NCI-H82 (cell line): Measurements from ENCODE around the gene MATN3.

ENCODE experiments used
- DNase-seq: peaks from one replicate; lab custom pipeline; 2025; lab: John Stamatoyannopoulos, UW

The MATN3 gene

DNA sequence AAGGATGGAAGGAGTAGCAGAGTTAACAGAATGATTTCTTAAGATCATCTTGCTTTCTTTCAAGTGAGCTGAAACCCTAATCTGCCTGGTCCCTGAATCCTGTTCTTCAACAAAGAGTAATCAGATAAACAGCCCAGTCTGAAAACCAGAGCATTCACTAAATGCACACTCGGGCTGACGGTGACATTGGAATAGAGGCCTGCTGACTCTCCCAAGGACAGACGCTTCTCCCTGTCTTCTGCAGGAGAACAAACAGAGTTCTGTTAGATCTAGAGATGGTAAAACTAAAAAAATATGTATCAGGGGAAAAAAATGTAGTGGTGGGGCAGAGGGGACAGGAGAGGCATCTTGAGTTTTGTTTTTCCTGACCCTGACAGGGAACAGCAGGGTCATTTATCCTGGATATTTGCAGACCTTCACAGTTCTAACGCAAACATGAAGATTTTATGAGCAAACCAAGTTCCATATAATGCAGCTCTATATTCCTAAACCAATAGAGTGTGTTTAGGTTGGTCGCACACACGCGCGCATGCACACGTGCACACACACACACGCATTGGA is 7.3 kb downstream of the MATN3 start:
- no peak for DNase-seq

DNA sequence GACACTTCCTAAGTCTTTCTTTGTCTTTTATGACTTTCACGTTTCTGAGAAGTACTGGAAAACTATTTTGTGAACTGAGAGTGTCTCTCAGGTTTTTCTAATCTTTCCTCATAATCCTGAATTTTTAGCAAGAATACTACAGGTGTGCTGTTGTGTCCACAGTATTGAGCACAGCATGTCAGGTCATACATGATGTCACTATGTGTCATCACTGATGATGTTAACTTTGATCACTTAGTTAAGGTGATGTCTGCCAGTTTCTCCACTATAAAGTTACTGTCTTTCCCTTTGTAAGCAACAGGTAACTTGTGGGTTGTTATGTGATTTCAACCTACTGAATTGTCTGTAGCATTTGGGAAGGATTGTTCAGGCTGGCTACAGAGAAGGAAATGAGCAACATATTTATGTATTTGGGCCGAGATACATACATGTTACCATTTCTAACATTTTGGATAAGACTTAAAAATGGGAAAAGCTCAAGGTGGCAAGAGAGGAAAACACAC is 11.1 kb downstream of the MATN3 start:
- DNase-seq: no peak

DNA sequence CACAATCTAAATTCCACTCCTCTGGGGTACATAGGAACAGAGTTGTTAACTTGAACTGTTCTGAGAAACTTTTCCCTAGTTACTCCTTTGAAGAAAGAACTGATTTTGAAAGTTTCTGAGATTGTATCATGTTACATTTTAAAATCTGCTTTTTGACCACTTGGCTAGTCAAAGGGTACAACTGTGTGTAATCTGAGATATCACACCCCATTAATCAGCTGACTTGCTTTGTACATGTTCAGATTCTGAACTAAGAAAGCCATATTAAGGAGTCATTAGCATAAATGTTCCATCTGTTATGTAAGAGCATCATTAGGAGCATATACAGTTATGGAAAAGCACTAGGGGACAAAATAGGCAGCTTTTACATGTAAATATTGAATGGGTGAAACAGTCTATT is 18.7 kb downstream of the MATN3 start:
- no peak for DNase-seq

DNA sequence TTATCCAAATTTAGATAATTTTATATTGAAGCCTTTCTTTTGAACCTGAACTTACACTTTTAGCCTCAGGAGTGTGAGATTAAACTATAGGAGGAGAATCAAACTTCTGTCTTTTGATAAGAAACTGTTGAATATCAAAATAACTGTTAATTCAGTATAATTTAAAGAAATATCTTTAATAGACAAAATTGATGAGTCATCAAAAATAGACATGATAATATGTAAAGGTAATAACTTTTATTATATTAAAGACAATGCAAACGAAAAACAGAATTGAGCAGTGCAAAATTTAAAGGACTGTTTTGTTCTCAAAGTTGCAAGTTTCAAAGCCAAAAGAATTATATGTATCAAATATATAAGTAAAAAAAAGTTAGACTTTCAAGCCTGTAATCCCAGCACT is 20.6 kb downstream of the MATN3 start:
- DNase-seq: no peak

DNA sequence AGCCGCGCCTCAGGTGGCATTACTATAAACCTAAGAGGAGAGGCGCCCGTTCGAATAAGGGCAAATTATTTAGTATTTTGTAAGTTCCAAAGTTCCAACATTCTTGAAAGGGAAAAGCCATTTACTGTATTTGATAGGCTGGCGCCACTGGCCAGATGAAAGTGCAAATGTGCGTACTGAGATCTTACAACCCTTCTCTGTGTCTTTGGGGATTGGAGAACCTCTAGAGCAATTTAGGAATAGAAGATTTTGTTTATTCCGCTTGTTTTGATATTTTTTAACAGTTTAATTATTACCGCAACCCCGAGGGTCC is 22.1 kb downstream of the MATN3 start:
- DNase-seq: no peak

DNA sequence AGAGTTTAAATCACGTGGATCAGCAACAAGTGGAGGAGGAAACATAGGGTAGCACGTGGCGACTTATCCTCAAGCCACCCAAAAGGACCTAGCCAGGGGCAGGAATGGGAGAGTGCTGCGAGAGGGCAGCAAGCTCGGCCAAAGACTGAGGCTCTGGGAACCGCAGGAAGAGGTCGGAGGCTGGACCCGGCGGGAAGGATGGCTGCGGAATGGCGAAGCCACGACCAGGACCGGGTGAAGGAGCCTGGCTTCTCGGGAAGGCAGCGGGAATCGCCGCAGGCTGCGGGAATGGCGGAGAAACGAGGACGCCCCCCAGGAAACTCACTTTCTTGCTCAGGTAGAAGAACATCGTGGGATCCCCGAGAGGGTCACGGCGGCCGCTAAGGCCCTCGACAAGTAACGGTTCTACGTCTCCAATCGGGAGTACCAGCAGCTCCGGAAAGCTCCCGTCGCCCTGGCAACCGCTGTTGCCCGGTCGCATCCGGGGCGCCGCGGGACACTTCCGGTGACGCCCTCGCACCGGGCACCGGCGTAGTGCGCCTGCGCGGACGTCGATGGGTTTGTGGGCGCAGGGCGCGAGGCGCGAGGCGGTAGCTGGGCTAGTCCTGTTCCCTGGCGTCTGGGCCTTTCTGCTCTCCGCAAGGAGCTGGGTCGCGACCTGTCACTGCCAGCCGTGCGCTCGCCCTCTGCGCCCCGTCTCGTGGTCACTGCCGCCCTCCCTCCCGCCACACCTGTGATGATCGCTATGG is 22.6 kb downstream of the MATN3 start, which contains the start of gene WDR35:
WDR35 (minus strand) TSS at position 439 of the 749 bp plus-strand sequence; CDS start at position 349, 90 bp downstream.
- DNase-seq: peak; percentile 95

DNA sequence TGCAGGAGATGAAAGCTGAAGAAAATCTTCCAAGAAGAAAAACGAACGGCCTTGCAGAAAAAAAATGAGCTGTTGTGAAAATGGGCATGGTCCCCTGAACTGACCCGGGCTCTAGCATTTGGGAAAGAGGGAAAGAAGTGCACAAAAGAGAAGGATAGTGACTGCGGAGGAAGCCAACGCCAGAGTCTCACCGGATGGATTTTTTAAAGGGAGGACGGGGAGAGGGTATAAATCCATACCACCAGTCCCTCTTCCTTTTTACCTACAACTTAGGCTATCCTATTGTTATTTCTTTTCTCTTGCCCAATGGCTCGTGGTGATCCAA is 23.2 kb downstream of the MATN3 start:
- DNase-seq: no peak

DNA sequence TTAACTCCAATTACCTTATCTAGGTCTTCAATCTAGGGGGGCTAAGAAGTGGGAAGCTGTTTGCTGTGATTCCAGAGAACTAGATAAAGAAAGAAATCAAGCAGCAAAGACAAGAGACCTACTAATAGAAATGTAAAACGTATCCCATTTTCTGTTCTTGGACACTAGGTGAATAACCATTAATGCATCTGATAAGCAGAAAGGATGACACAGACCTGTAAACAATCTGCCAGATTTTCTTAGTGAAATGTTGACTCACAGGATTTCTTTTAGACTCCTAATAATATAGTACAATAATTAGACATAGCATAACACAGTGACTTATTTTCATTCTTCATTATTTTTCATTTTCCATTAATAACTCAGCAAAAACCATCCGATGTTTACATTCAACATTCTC is 23.9 kb downstream of the MATN3 start:
- no peak for DNase-seq

DNA sequence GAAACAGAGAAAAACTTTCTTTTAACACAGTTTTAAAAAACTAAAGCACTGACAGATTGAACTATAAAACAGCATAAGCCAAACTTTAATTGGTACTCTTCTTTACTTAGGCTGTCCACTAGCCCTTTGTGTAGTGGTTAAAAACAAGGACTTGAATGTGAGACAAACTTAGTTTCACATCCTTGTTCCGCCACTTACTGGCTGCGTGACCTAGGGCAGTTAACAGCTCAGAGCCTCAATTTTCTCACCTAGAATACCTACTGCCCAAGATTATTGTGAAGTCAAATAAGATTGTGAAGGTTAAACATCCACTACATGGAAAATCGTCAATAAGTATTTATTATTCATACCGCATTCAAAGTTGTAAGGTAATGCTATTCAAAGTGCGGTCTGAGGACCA is 24.5 kb downstream of the MATN3 start:
- no peak for DNase-seq

DNA sequence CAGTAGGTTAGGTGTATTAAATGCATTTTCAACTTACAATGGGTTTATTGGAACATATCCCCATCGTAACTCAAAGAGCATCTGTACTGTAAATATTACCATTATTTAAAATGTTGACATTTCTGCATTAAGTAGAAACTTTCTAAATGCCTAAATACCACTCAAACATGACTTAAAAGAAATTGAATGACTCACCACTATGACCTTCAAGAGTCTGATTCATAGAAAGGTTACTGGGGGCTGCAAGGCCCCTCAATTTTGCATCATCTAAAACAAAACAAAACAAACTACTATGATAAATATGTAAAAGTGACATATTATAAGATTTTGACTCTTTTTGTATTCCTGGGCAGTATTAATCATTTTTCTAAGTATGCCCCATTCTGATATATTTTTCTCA is 30.2 kb downstream of the MATN3 start:
- no peak for DNase-seq

DNA sequence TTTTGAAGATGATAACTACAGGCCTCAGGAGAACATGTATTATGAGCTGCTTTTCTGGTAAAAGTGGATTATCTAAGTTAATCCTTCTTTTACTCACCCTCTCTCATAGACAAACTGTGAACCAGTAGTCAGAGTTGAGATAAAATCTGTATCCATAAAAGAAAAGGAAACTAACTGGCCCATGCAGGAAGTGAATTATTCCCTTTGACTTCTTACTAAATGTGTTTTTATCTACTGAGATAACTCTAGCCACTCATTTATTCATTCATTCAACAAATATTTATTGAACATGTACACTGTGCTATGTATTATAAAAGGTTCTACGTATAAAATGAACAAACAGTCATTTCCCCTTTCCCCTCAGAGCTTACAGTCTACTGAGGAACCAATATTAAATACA is 32.5 kb downstream of the MATN3 start:
- peak; percentile 70 for DNase-seq

DNA sequence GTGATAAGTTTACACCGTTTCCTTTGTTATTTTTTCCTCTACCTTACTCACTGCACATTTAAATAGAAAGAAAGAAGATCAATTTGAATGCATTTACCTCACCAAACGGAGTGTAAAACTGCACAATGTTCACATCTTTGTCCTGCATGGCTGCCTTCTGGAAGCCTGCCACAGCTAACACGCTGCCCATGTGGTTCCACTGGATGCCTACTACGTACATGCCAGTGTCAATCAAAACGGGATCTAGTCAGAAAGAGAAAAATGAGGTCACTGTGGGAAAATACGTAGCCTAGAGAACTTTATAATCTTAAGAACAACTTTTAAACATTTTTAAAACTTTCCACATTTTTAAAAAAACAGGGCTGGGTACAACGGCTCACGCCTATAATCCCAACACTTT is 39.0 kb downstream of the MATN3 start:
- DNase-seq: no peak

DNA sequence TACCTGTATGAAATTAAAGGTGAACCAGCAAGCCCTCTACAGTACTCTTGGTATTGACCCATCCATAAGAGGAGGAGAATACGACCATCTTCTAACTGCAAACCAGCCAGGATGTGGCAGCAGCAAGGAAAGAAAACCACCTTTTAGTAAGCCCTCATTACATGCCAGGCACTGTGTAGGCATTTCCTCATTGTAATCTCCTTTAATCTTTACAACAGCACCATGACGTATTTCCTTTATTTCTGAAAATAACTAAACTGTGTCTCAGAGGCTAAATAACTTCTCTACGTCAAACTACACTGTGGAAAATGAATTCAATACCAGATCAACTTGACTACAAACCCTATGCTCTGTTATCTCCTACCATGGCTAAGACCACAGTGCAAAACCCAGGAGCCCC is 40.8 kb downstream of the MATN3 start:
- no peak for DNase-seq

DNA sequence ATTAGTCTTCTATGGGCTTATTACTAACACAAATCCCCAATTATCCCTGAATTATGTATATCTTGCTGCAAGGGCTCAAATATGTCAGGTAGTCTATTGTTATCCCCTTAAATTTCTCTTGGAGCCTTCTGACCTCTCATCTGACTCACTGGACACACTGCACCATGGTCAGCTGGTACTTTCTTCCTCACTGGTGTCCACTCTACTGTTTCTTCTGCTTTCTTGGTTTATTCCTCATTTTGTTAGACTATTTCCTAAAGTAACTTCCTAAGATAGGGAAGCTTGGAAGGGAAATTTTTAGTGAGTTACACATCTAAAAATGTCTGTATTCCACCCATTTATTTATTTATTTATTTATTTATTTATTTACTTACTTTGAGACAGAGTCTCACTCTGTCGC is 49.1 kb downstream of the MATN3 start:
- no peak for DNase-seq

DNA sequence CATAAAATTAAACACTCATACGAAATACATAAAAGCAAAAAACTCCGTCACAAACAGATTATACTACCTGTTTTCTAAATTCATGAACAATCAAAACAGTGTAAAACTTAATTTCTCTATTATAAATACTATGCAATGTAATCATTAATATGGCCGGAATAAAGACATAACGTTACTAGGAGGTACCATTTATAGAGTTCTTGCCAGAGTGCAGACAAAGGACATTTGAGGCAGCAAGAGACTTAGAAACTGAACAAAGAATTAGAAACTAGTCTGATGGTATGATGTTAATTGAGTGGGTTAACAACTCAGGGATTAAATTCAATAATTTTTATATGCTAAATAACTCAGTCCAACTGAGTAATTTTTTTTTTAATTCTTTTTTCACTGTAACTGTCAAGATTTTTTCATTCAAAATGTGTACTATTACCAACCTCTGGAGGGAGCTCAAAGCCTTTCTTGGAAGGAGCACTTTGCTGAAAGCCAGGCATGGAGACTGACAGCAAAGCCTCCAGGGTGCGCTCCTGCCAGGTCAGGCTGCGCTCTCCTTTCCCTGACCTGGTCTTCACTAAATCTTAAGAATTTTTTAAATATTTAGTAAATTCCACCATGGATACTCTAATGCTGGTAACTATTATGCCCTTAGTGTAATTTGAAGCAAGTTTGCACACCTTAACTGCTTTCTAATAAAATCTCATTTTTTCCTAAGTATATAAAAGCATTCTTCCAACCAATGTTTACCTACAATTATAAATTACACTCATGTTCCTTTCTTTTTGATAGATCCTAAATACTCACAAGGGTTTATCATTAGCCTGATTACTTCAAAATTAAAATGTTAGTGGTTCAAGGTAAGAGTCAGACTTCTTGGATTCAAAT is 56.7 kb downstream of the MATN3 start:
- DNase-seq: peak; percentile 84

DNA sequence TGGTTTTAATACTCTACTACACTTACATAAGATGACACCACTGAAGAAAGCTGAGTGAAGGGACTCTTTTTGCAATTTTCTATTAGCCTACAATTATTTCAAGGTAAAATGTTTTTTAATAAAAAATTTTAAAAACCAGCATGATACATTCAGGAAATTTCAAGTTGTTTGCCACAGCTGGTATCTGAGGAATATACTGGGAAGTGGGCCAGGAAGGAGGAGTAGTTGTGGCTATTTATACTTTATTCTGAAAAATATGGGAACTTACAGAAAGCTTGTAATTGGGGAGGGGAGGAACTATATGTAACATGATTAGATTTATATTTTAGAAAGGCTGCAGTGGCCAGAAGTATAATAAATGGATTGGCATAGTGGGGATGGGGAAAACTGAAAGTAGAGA is 63.4 kb downstream of the MATN3 start:
- DNase-seq: no peak

DNA sequence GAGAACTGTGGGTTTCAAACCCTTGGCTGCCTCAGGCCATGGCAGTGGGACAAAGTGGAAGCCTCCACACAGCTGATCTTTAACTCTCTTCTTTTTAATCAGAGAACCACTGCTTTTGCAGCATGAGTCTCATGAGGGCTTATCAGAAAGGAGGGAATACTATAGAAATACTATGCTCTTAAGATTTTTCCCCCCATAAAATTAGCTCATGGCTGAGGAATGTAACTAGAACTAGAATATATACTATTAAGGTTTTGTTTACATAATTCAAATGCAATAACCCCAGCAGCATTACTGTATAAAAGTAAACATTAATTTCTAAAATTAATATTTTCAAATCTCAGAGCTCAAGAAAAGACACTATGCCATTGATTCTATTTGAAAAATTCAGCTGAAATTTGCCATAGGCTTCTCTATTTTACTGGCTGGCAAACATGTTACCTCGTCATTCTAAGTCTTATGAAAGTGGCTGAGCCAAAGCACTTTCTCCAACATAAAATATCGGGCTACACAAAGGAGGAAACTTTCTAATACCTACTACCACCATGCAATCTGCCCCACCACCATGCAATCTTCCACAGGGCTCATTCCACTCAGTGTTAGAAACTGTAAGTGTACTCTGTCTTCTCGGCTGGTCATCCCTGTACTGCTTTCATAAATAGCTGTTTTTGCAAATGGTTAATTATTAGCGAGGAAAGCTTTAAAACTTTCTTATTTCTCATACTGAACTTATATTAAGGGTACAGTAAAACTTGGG is 65.1 kb downstream of the MATN3 start:
- no peak for DNase-seq

DNA sequence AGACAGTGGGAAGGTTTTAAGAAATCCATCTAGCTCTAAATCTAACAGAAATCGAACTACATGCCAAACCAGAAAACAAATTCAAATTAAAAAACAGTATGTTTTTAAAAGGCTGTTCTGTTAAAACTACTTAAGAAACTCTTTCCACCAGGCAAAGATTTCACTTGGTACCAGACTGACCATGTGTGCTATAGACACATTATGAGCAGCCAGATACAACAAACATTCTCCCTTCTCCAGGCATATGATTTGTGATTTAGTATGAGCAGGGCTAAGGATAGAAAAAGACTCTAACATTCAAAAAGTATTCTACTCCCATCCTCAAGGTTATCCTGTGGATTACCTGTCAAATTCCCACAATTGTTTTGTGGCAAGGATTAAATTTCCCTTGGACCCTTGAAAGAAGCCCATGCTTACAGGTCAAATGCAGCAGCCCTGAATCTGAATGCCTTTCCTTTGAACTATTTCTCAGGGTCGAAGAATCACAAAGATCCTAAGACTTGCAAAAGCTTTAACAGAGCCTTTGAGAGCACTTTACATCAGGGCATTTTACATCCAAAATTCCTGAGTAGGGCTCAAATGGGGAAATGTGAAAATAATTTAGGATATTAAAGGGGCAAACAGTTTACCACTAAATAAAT is 68.1 kb downstream of the MATN3 start:
- DNase-seq: no peak

DNA sequence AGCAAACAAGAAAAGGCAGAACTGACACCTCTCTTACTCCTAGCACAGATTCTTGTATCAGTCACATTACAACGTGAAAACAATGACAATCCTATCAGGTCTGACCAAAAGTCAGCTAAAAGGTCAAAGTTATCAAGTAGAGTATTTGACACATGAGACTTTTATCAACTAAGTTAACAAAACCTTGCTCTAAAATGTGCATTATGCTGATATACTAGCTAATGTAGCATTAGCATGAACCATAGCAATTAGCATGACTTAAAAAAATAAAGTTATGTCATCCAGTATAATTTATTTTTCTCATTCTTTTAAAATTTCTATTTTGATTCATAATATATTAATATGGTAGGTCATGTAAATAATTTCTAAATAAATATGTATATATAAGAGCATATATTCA is 69.3 kb downstream of the MATN3 start:
- no peak for DNase-seq

DNA sequence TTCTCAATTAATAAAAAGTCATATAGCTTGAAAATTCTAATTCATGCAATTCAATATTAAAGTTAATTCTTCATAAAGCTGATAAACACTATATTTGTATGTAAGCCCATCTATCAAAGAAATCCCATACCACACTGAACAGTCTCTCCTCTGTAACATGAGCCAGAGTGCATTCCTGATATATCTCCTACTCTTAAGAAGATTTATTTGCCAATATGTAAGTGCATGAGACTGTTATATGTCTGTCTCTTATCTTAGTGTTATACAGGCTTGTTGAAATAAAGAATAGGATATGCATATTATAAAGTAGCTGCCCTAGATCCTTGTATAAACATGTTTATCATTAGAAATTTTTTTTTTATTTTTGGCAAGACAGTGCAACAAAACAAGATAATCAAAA is 70.3 kb downstream of the MATN3 start:
- no peak for DNase-seq
